GM18951 (cell line): ENCODE data around the gene KRT80.

Experiments
- POLR2A ChIP-seq: IDR thresholded peaks from 4 replicates; pipeline ENCODE4 v1.6.1; 2011; ENCODE audit warnings: mild to moderate bottlenecking; ENCODE audit not compliant: insufficient read length, insufficient read depth; ENCODE audit errors: extremely low read depth
- in situ Hi-C: fragments of 300-500 bp; cut with MboI; formaldehyde crosslinking; loops from one replicate; pipeline ENCODE4 v1.12.0; 2022; ENCODE audit warnings: low sequenced_read_pairs, mixed read lengths, inconsistent platforms; ENCODE audit not compliant: unreplicated experiment

Gene KRT80

GRCh38 chr12:52193991-52194390 lies 2.2 kb upstream of the KRT80 start:
- in situ Hi-C loops, result no loop called here
- TF ChIP-seq POLR2A, result no peak

DNA sequence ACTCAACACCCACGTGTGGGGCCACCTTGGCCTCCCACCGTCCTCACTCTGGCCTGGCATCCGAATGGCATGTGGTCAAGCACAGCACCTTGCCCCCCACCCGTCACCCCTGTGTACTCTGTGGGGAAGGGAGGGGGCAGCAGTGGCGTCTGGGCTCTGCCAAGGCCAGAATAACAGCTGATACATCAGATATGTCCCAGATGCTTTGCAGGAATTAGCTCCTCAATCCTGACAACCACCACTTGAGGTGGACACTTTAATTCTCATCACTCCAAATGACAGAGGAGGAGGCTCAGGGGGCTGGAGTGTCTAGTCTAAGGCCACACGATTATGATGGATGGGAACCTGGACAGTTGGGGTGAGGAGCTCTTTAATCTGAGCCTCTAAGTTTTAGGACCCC lies 1.7 kb upstream of the KRT80 start:
- TF ChIP-seq POLR2A, result no peak
- in situ Hi-C loops, result no loop called here

DNA sequence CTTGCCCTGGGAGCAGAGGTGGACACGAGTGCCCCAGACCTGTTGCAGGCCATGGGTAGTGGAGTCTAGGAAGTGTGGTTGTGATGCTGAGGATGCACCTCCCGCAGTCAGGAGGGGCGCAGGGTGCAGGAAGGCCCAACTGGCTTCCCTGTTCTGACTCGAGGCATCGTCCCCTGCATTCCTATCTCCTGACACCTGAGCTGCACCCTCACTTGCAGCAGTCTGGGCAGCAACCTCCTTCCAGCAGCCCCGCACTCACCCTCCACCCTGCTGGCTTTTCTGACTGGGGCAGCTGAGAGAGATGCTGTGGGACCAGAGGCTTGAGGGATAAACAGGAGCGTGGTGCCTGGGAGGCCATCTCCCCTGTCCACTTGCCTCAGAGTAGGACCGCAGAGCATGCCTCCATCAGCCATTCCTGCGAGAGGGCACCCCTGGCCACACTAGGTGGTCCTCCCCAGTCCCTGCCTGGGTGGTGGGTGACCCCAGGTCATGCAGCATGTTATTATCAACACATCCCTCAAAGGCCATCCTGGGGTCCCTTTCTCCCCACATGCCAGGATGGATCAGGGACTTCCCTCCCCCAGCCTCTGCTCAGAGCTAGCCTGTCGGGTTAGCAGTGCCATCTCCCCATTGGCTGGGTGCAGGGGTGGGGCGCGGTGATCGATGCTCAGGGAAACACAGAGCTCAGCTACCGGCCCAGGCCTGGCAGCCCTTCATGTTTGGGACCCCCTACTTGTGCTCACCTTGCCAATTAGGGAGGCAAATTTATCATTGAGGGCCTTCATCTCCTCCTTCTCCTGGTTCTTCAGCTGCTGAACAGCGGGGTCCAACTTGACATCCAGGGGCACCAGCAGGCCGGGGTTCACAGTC lies 719 bp downstream of the KRT80 start:
- TF ChIP-seq POLR2A, result no peak
- in situ Hi-C loops, result no loop called here

- in situ Hi-C loops, result no loop called here
- no peak for TF ChIP-seq POLR2A
Measured at GRCh38 chr12:52189376-52190174, 2.2 kb downstream of the KRT80 start.

DNA sequence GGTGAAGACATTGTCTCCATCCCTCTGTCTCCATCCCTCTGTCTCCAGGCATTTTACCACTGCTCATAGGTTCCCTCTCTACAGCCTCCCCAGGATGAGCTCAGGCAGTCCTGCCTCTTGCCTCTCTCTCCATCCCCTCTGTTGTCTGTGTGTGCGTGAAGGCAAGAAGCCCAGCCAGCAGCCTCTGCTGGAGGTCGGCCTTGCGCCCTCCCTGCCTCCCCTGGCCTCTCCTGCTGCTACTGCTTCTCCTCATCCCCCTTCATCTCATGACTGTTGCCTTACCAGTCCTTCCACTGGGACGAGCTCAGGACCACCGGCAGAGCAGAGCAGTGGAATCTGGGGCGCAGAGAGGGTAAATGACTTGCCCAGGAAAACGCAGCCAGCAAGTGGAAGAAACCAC lies 3.2 kb downstream of the KRT80 start:
- in situ Hi-C loops, result no loop called here
- no peak for TF ChIP-seq POLR2A

DNA sequence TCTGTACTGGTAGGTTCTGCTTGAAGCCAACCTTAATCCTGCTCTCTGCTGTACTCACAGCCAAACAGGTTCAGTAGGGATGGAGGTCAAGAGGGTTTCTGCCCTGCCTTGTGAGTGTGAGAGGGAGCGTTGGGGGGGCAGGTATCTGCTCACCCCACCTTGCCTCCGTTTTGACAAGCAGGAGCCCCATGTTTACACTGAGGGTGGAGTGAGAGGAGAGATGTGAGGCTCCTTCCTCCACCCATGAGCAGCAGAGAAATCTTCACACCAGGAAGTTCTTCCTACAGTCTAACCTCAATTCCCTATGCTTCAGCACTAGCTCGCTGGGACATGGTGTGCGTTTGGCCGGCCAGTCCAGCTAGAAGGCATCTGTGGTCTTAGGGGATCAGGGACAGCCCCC lies 4.2 kb downstream of the KRT80 start:
- no peak for TF ChIP-seq POLR2A
- in situ Hi-C loops, result no loop called here

GRCh38 chr12:52187206-52187605 lies 4.6 kb downstream of the KRT80 start:
- in situ Hi-C loops, result no loop called here
- no peak for TF ChIP-seq POLR2A

- TF ChIP-seq POLR2A, result no peak
- in situ Hi-C loops, result no loop called here
Measured at GRCh38 chr12:52186118-52186840, 5.5 kb downstream of the KRT80 start.

DNA sequence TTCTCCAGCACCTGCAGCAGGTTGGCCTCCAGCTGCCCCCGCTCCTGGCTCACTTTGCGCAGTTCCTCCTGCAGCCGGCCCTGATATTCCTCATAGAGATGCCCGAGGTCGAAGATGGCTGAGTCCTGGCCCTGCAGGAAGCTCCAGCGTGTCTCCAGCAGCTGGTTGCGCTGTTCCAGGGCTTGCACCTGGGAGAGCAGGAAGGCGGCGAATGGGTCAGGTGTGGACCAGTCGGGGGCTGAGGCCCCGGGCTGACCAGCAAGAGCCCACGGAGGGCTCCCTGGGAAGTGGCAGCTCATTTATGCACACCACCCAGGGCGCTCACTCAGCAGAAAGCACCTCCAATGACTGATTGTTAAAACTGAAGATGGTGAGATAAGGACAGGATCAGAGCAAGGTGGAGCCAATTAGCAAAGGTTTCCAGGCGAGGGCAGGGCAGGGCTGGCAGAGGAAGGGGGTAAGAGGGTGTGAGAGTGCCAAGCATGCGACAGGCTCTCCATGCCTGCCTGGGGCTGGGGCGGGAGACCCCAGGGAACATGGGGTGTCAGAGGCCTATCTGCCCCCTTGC lies 6.3 kb downstream of the KRT80 start:
- no peak for TF ChIP-seq POLR2A
- in situ Hi-C loops, result no loop called here

GRCh38 chr12:52184813-52185212 lies 7.0 kb downstream of the KRT80 start:
- in situ Hi-C loops, result no loop called here
- TF ChIP-seq POLR2A, result no peak

DNA sequence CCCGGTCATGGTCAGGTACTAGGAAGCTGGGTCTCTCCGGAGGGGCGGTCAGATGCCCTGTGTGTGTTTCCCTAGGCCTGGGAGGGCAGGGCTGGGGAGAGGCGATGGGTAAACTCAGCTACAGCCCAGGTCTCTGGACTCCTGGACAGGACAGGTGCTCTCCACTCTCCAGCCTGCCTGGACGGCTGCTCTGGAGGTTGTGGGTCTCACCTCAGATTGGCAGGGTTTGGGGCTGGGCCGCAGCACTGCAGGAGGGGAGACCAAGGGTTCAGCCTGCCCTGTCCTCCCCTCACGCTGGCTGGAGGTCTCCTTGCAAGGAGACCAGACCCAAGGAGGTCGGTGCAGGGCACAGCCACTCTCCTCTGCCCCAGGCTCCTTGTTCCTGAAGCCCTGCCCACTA lies 7.8 kb downstream of the KRT80 start:
- TF ChIP-seq POLR2A, result no peak
- in situ Hi-C loops, result no loop called here

GRCh38 chr12:52183544-52183910 lies 8.3 kb downstream of the KRT80 start:
- in situ Hi-C loops, result no loop called here
- TF ChIP-seq POLR2A, result no peak

GRCh38 chr12:52182898-52183543 lies 8.8 kb downstream of the KRT80 start:
- TF ChIP-seq POLR2A, result no peak
- in situ Hi-C loops, result no loop called here

DNA sequence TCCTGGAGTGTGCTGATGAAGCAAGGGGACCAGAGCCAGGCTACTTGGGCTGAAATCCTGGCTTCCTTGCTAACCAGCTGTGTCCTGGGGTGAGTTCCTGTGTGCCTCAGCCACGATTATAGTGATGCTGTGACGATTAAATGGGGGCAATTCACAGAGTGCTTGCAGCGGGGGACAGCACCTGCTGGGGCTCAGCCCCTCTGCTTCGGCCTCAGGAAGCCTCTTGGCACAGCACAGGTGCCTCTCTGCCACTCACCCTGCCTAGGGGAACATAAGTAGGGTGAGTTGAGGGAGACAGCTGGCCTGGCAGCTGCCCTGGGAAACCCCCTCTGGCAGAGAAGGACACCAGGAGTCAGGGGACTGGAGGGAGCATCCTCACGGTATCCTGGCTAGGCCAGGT lies 9.4 kb downstream of the KRT80 start:
- TF ChIP-seq POLR2A, result no peak
- in situ Hi-C loops, result no loop called here
